HepG2 (cell line): ENCODE results near the gene XPNPEP2. TPM values are rescaled to one million over a fixed set of nuclear protein-coding genes. Genes with fewer than 3 reads are reported as not detected.

Source experiments
- ATAC-seq: fragments of 200-7000 bp; cut with Tn5 transposase; 3 replicates; pipeline ENCODE4 v1.9.1; 2020; ENCODE audit warnings: mild to moderate bottlenecking, moderate library complexity
- BruUV-seq: library from RNA; stranded (reverse); fragments of 400-500 nt; replicated peaks from 2 replicates; lab custom pipeline; 2021; lab: Mats Ljungman, UMichigan
- CTCF ChIA-PET: fragments of 300-600 bp; formaldehyde crosslinking; extraction: SDS; loops from one replicate; lab custom pipeline; 2021; ENCODE audit warnings: low total read pairs, inconsistent platforms, low intra/inter-chr PET ratio; lab: Yijun Ruan, JAX
- POLR2A ChIA-PET: fragments of 350-600 bp; sonication (Branson Sonifier 250); formaldehyde crosslinking; loops from one replicate; lab custom pipeline; 2020; ENCODE audit warnings: antibody characterized with exemption, inconsistent platforms; lab: Yijun Ruan, JAX
- DNase-seq: peaks from one replicate; pipeline ENCODE4 v3.0.0-alpha.2; 2015; ENCODE audit warnings: low spot score
- FAIRE-seq: peaks from 3 replicates; lab custom pipeline; 2011; peaks lifted over from hg19 to GRCh38; lab: Jason Lieb, UNC
- H2AFZ ChIP-seq: one replicate; pipeline ENCODE4 v1.6.1; 2011; ENCODE audit warnings: low read length, inconsistent platforms
- H3K27ac ChIP-seq: fragments of 300-600 bp; 3 replicates; pipeline ENCODE4 v1.8.0; 2011; ENCODE audit warnings: mixed run types, mild to moderate bottlenecking, mixed read lengths, low read length, inconsistent platforms; ENCODE audit not compliant: insufficient read depth; ENCODE audit errors: extremely low read length
- H3K27me3 ChIP-seq, 2 experiments: fragments of 200-600 bp in 1 of 2; 2 replicates in 1 of 2; 3 replicates in 1 of 2; pipeline versions ENCODE4 v1.6.0 to v1.8.0; 2011; ENCODE audit warnings: low read length in 2 of 2, mild to moderate bottlenecking in 2 of 2, moderate library complexity in 2 of 2, inconsistent platforms in 1 of 2; ENCODE audit not compliant: insufficient read depth in 2 of 2, control insufficient read depth in 1 of 2
- H3K36me3 ChIP-seq, 2 experiments: fragments of 200-600 bp in 1 of 2; replicated peaks in 1 of 2; 2 replicates in 1 of 2; 3 replicates in 1 of 2; pipeline versions ENCODE4 v1.5.1 to v1.8.0; 2011; ENCODE audit warnings: low read length in 2 of 2, inconsistent platforms in 1 of 2; ENCODE audit not compliant: insufficient read depth in 2 of 2, control insufficient read depth in 1 of 2
- H3K4me1 ChIP-seq: 2 replicates; pipeline ENCODE4 v1.5.1; 2012; ENCODE audit warnings: low read length, inconsistent platforms; ENCODE audit not compliant: insufficient read depth
- H3K4me2 ChIP-seq: 2 replicates; pipeline ENCODE4 v1.6.0; 2011; ENCODE audit warnings: low read depth, low read length, inconsistent platforms
- H3K4me3 ChIP-seq, 3 experiments: fragments of 200-600 bp in 1 of 3; sonication (generic), shearing (Covaris generic) in 1 of 3; replicated peaks in 1 of 3; 2 replicates each; pipeline ENCODE4 v1.5.1; 2011 to 2016; ENCODE audit warnings: low read length in 3 of 3, inconsistent platforms in 2 of 3, low read depth in 2 of 3, mild to moderate bottlenecking in 2 of 3, control low read depth in 1 of 3, mixed read lengths in 1 of 3; ENCODE audit not compliant: insufficient read depth in 1 of 3
- H3K79me2 ChIP-seq: one replicate; pipeline ENCODE4 v1.6.1; 2011; ENCODE audit warnings: low read length, inconsistent platforms; ENCODE audit not compliant: insufficient read depth
- H3K9ac ChIP-seq: 2 replicates; pipeline ENCODE4 v1.6.0; 2011; ENCODE audit warnings: mild to moderate bottlenecking, low read depth, low read length, inconsistent platforms; ENCODE audit not compliant: insufficient read depth
- H3K9me3 ChIP-seq: 2 replicates; pipeline ENCODE4 v1.5.1; 2012; ENCODE audit warnings: mild to moderate bottlenecking, low read length
- H4K20me1 ChIP-seq: 2 replicates; pipeline ENCODE4 v1.6.0; 2011; ENCODE audit warnings: inconsistent platforms, mild to moderate bottlenecking, low read length, moderate library complexity; ENCODE audit not compliant: insufficient read depth
- HMGA1 ChIP-seq: sonication (generic); formaldehyde crosslinking; conservative IDR thresholded peaks from 2 replicates; pipeline ENCODE4 v1.4.0; 2020; ENCODE audit warnings: missing genetic modification reagents
- KLF13 ChIP-seq: sonication (generic); formaldehyde crosslinking; IDR thresholded peaks from 2 replicates; pipeline ENCODE4 v1.4.0; 2020; ENCODE audit warnings: mild to moderate bottlenecking, missing genetic modification reagents
- MAZ ChIP-seq, 2 experiments: sonication (generic) in 1 of 2; formaldehyde crosslinking in 1 of 2; IDR thresholded peaks; 2 replicates each; pipeline versions ENCODE4 v1.5.0 to v1.6.1; 2012 to 2020; ENCODE audit warnings: low read depth in 2 of 2, mild to moderate bottlenecking in 2 of 2, borderline replicate concordance in 1 of 2, improper control_type of control experiment in 1 of 2, low read length in 1 of 2, missing genetic modification reagents in 1 of 2, moderate library complexity in 1 of 2
- PHF21A ChIP-seq: sonication (generic); formaldehyde crosslinking; IDR thresholded peaks from 2 replicates; pipeline ENCODE4 v1.5.0; 2020; ENCODE audit warnings: mild to moderate bottlenecking, missing genetic modification reagents
- REST ChIP-seq, 2 experiments: IDR thresholded peaks; 2 replicates each; pipeline ENCODE4 v1.6.1; 2011 to 2012; ENCODE audit warnings: low read length in 2 of 2, borderline replicate concordance in 1 of 2, low read depth in 1 of 2, mild to moderate bottlenecking in 1 of 2, moderate library complexity in 1 of 2
- SKI ChIP-seq: fragments of 450-650 bp; IDR thresholded peaks from one replicate; pipeline ENCODE4 v1.6.1; 2018; ENCODE audit warnings: mild to moderate bottlenecking; ENCODE audit not compliant: partially characterized antibody
- ZNF343 ChIP-seq: sonication (generic); formaldehyde crosslinking; IDR thresholded peaks from 2 replicates; pipeline ENCODE4 v1.4.0; 2020; ENCODE audit warnings: mild to moderate bottlenecking, missing genetic modification reagents
- ZNF496 ChIP-seq: sonication (generic); formaldehyde crosslinking; IDR thresholded peaks from 2 replicates; pipeline ENCODE4 v1.8.1; 2023; ENCODE audit warnings: mild to moderate bottlenecking, moderate library complexity, missing genetic modification reagents; ENCODE audit not compliant: insufficient replicate concordance
- ZNF770 ChIP-seq: sonication (generic); formaldehyde crosslinking; IDR thresholded peaks from 2 replicates; pipeline ENCODE4 v1.5.0; 2020; ENCODE audit warnings: mild to moderate bottlenecking, missing genetic modification reagents
- ZNF781 ChIP-seq: sonication (generic); formaldehyde crosslinking; IDR thresholded peaks from 2 replicates; pipeline ENCODE4 v1.5.1; 2020; ENCODE audit warnings: borderline replicate concordance, mild to moderate bottlenecking, missing genetic modification reagents; ENCODE audit errors: not compliant biosample characterization
- WGBS: methylation state at CpG from one replicate; pipeline ENCODE4 v1.1.6; 2017; ENCODE audit warnings: low lambda C conversion rate; 5-methylcytosine and 5-hydroxymethylcytosine counted together
- in situ Hi-C: cut with HindIII; loops from 2 replicates; pipeline ENCODE4 v1.10.0; 2017; ENCODE audit warnings: low pct_unique_long_range_greater_than_20kb; ENCODE audit not compliant: extremely low pct_ligation_motif_present
- intact Hi-C: fragments of 100-400 bp; cut with micrococcal nuclease; formaldehyde crosslinking; loops from one replicate; pipeline ENCODE4 v1.10.0; 2022; ENCODE audit not compliant: unreplicated experiment
- polyA plus RNA-seq, 8 experiments: library from polyadenylated mRNA; depleted of rRNA in 3 of 8; stranded (reverse) in 7 of 8; unstranded in 1 of 8; fragments of >200 nt; fragmentation: Illumina TruSeq in 4 of 8; extraction: Trizol in 4 of 8; gene quantifications; 2 replicates each; pipeline versions ENCODE4 v1.2.1 to v1.2.3, GENCODE V29; 2011 to 2016; ENCODE audit warnings: low read depth in 4 of 8, missing spikeins in 1 of 8, mixed read lengths in 1 of 8; ENCODE audit not compliant: insufficient read depth in 1 of 8
- total RNA-seq, 5 experiments: library from RNA; depleted of rRNA; stranded (reverse); fragments of >200 nt; fragmentation: Illumina TruSeq; extraction: Trizol; gene quantifications; 2 replicates each; pipeline ENCODE4 v1.2.3, GENCODE V29; 2016; ENCODE audit warnings: low read depth in 1 of 5

The XPNPEP2 gene
- total and polyA plus RNA-seq, 2 of the 13 experiments (the other 11 are each of a cell fraction or from before 2014, with no cell fraction given) = 1.1 to 1.8 TPM

DNA sequence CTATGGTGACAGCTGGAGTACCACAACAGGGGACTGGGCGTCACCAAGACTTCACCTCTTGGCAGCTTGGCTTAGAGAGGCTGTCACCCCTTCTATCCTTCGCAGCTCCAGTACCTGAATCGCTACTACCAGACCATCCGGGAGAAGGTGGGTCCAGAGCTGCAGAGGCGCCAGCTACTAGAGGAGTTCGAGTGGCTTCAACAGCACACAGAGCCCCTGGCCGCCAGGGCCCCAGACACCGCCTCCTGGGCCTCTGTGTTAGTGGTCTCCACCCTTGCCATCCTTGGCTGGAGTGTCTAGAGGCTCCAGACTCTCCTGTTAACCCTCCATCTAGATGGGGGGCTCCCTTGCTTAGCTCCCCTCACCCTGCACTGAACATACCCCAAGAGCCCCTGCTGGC lies 29.4 kb downstream of the XPNPEP2 start:
- no CpG with 5 or more reads among the region's 8 CpGs for WGBS
- POLR2A ChIA-PET = no interaction called here

More for the DNA sequence above, 29.4 kb downstream of the XPNPEP2 start:
- H3K4me3 ChIP-seq = no peak overlapping the region
- H3K4me1 ChIP-seq = peaks cover 38% of the 10 kb centered on the region
- H3K4me2 ChIP-seq = no peak overlapping the region
- no TSS peak for BruUV-seq
- intact Hi-C loops = no loop called here
- no peaks in the 10 kb centered on the region for H3K9me3 ChIP-seq
- no peaks in the 10 kb centered on the region for H3K36me3 ChIP-seq
- no peak overlapping the region for H3K9ac ChIP-seq
- H3K27ac ChIP-seq = no peak overlapping the region
- CTCF ChIA-PET = no interaction called here
- H3K27me3 ChIP-seq = no peaks in the 10 kb centered on the region
- no peak for DNase-seq
- no peaks in the 10 kb centered on the region for H4K20me1 ChIP-seq
- TF ChIP-seq HMGA1 (CRISPR knock-in tag) = no peak
- no peak for TF ChIP-seq ZNF770 (CRISPR knock-in tag)
- TF ChIP-seq ZNF496 = no peak
- TF ChIP-seq PHF21A (CRISPR knock-in tag) = no peak
- no peak for TF ChIP-seq KLF13 (CRISPR knock-in tag)
- TF ChIP-seq REST (IDR thresholded peaks at IDR 0.05; ENCODE audit: borderline replicate concordance in 1 of 2, low read depth in 1 of 2, low read length in 2 of 2) = no peak
- TF ChIP-seq MAZ (IDR thresholded peaks at IDR 0.05; ENCODE audit: borderline replicate concordance, low read depth, low read length) = no peak
- no peak for TF ChIP-seq MAZ (CRISPR knock-in tag; IDR thresholded peaks at IDR 0.05; ENCODE audit: low read depth)
- no peak for TF ChIP-seq ZNF343
- no peak for TF ChIP-seq ZNF781
- TF ChIP-seq SKI = no peak
- TF ChIP-seq, all 625 proteins: peak for 0
- Histone ChIP-seq H3K79me2 (no peaks in the 10 kb centered on the region), H2AFZ (no peak overlapping the region)
- FAIRE-seq = no peak
- no peak for ATAC-seq
- in situ Hi-C loops = no loop called here
